ENCODE data around the gene PCBD1.
"Not testable (repeated sequence)": the region's sequence is repeated elsewhere in the genome, so short reads cannot be mapped to it uniquely, and the experiment has no call there.

The PCBD1 gene

GRCh38 chr10:70887804-70888800 is at the start of gene PCBD1:
Gene PCBD1, minus strand, starts transcription at chr10:70888565. Its CDS starts 32 bp downstream, at chr10:70888533.
- DNase-seq (ENCODE audit: low read depth in 2 of 2) = peak; percentile 55 to 57

DNA sequence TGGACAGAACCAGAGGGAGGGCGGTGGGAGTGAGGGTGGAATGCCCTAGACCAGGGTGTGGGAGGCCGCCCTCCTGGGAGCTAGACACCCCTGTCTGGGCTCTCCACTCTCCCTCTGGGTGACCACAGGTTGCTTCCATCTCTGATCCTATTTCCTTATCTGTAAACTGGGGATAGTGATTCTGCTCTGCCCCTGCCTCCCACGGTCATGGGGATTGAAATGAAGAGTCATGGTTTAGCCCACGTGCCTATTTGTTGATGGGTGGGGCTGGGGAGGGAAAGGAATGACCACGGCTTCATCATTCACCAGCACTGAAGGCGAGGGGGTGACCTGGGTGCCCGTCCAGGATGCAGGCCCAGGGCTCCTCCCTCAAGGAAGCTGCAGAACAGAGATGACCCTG is 49.3 kb upstream of the PCBD1 start:
- DNase-seq (ENCODE audit: low read depth in 2 of 2) = no peak

DNA sequence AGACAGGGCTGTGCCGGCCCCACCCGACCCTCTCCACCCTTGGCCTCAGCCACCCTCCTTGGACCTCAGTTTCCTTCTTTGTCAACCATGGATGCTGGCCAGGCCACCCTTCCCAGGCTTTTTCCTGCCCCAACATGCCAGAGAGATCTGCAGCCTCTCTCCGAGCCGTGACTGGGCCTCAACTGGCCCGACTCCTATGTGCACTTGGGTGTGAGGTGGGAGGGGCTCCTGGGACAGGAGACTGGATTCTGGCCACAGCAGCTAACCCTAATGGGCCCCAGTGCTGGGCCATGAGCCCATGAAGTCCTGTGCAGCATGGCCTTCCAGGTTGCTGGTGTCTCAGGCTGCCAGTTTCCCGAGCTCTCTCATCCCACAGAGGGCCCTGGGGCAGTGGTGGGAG is 47.7 kb upstream of the PCBD1 start:
- DNase-seq (ENCODE audit: low read depth in 2 of 2) = no peak

- no peak for DNase-seq (ENCODE audit: low read depth in 2 of 2)
These were observed 47.3 kb upstream of the PCBD1 start for GRCh38 chr10:70935631-70936030.

DNA sequence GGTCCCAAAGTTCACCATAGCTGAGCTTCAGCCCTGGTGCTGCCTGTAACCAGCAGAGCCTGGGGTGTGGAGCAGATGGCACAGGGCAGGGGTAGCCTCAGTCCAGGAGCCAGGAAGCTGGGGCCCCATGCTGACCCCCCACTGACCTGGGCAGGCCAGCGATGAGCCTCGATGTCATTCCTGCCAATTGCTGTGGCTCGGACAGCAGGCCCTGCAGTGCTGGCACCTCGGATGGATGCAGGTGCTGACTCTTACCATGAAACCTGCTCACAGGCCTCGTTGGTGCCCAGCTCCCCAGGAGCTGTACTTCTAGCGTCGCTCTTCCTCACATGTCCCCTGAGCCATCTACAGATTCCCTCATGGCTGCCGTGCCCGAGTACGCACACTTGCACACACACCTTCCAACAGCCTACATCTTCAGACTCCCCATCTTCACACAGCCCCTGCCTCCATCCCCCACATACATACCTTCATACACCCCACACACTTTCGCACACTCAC is 46.8 kb upstream of the PCBD1 start:
- DNase-seq (ENCODE audit: low read depth in 2 of 2) = no peak

DNA sequence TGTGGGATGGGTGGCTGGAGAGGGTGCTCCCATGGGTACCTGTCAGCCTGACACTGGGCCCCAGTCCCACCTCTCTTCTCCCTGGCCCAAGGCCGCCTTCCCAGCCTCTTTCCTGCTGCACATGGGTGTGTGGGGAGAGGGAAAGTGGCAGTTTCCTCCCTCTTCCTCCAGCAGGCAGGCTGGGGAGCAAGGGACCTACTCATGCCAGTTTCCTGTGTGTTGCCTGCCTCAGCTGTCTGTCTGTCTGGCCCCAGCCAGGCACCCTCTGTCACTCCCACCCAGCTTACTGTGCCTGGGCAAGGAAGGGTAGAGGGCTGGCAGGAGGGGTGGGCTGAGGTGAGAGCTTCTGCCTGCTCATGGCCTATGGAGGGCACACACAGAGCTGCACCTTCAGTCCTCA is 46.3 kb upstream of the PCBD1 start:
- no peak for DNase-seq (ENCODE audit: low read depth in 2 of 2)

GRCh38 chr10:70932392-70933196 is 44.2 kb upstream of the PCBD1 start:
- DNase-seq (ENCODE audit: low read depth in 2 of 2) = no peak

DNA sequence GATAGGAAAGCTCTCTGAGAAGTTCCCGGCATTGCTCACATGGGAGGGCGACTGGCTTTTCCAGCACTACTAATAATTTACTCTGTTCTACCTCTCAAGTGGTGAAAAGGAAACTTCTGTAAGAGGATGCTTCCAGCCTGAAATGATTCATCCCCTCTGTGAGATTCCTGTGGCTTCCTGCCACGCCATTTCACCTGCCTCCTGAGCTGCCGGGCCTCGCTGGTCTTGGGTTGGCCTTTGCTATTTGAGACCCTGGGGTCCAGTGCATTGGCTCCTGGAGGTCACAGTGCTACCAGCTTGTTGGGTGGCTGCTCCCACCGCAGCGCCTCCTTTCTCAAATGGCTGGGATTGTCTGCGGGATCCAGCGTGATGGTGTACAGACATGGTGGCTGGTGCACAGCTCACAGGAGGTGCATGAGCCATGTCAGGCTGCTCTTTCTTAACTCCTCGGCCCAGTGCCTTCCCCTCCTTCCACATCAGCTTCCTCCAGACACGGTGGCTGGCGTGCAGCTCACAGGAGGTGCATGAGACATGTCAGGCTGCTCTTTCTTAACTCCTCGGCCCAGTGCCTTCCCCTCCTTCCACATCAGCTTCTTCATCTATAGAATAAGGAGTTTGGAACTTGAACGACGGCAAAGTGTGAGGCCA is 42.9 kb upstream of the PCBD1 start:
- DNase-seq (ENCODE audit: low read depth in 2 of 2) = no peak

GRCh38 chr10:70930263-70931000 is 42.1 kb upstream of the PCBD1 start:
- DNase-seq (ENCODE audit: low read depth in 2 of 2) = no peak

DNA sequence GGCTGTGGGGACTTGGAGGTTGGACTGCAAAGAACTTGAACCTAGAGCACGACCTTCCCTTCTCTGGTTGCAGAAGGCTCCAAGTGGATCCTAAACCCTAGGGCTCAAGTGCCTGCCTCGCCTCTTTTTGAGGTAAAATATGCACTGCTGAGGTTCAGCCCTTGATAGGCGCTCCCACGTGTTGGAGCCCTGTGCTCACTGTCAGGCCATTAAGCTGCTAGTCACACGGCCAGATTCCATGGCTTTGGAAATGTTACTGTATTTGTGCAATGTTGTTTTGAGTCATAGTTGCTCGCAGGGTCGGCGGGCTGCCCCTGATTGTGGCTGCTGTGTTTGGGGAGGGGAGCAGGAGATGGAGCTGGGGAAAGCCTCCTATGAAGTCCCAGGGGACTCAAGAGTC is 39.8 kb upstream of the PCBD1 start:
- DNase-seq (ENCODE audit: low read depth in 2 of 2) = no peak

DNA sequence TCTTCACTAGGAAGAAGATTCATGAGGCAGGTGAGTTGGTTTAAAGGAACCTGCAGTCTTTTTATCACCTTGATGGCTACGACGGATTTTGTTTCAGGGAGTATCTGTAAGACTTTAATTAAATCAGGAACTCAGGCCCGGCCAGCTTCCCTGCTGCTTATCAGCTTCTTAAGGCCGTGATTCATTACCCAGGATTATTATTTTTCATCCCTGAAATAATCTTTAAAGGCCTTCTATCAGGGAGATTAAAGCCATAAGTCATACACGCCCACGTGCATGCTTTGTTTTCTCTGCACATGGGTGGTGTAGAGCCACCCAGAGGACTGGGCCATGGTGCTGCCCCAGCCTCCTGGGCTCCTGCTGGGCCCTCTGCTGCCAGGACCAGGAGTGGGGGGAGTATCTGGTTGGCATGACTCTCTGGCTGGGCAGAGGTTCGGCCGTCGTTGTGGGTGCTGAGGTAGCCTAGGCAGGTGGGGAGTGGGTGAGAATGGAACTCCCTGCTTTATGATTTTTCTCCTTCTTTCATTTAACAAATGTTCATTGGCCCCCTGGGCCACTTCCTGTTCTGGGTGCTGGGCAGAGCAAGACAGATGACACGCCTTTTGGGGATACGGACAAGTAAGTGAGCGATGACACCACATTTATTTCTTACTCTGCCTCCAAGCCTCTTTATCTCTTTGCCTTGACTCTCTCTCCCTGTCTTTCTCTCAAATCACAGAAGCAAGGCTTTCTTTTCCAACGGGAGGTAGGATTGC is 39.0 kb upstream of the PCBD1 start:
- DNase-seq (ENCODE audit: low read depth in 2 of 2) = no peak

DNA sequence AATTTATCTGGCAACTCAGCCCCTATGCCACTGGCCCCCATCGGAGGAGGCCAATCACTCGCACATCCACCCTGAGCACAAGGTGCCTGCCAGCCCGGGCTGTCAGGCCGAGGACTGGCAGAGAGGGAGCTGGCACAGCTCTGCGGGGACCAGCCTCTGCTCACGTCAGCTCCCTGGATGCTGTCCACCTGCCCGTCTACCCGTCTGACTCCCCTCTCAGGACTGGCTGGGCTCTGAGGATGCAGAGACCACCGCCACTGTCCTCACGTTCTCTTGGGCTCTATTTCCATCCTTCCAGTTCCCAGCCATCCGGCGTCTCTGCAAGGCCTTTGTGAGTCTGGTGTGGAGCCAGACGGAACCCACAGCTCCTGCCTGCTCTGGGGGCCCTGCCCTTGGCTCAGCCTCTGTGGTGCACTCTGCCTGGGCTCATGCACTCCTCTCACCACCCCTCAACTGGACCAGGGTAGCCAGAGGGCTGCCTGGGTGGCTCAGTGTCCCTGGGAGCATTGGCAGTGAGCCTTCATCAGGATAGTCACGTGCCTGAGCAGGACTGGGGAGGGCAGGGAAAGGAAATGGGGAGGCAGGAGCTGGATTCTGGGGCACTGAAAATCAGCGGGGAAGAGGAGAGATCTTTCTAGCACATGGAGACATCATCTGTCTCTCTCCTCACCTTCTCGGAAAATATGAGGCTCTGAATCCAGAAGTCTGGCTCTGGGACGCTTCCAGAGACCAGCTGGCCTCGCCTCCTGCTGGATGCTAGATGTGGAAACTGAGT is 38.0 kb upstream of the PCBD1 start:
- DNase-seq (ENCODE audit: low read depth in 2 of 2) = no peak

- peak; percentile 40 to 41 for DNase-seq (ENCODE audit: low read depth in 2 of 2)
These were observed 37.2 kb upstream of the PCBD1 start for GRCh38 chr10:70925377-70926225.

DNA sequence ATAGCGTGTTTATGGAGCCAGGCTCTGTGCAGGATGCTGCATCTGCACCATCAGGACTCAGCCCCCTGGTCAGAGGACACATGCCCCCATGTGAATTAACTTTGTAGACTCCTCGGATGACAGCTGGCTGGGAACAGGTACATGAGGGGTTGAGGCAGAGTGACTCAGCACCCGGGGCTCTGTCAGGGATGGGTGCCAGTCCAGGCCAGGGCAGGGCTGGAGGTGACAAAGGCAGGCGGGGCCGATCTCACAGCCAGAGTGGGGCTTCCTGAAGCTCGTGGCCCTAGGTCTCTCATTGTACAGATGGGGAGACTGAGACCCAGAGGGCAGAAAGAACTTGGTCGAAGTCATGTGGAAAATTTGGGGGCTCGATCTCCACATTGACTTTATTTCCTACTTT is 35.3 kb upstream of the PCBD1 start:
- no peak for DNase-seq (ENCODE audit: low read depth in 2 of 2)

DNA sequence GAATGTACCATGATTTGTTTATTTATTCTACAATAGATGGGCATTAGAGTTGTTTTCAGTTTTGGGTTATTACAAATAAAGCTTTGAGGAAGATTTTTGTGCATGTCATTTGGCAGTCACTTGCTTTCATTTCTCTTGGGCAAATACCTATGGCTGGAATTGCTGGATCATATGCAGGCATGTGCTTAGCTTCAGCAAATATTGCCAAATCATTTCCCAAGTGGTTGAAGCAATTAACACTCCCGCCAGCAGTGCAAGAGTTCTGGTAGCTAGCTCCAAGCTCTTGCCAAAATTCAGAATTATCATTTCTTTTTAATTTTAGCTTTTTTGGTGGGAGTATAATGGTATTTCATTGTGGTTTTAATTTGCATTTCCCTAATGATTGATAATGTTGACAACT is 32.9 kb upstream of the PCBD1 start:
- no peak for DNase-seq (ENCODE audit: low read depth in 2 of 2)

GRCh38 chr10:70920519-70920918 is 32.2 kb upstream of the PCBD1 start:
- no peak for DNase-seq (ENCODE audit: low read depth in 2 of 2)

- not testable (repeated sequence) for DNase-seq (ENCODE audit: low read depth in 2 of 2)
These were observed 31.5 kb upstream of the PCBD1 start for GRCh38 chr10:70919906-70920305.

DNA sequence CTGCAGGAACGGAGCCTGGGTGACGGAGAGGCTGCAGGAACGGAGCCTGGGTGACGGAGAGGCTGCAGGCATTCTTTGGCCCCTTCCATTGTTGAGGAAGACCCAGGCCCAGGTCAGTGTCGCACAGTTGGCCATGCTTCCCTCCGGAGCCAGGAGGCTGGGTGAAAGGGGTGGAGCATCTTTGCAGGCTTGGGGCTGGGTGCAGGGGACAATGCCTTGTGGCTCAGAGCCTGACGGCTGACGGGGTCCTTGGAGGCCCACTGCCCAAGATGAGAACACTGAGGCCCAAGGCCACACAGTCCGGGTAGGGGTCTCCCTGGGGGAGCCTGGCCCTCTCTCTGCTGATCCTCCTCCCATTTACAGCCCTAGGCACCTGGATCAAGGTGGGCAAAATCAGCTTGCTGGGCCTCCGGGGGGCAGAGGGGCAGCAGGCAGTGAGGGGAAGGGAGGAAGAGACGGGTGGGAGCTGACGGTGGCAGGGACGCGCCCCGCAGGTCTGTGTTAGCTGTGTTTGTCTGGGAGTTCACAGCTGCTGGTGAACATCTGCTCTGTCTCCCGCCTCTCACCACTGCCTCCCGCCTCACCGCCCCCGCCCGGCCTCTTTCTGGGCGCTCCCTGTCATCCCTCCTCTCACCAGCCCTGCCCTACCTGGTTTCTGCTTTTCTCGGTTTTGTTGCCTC is 30.6 kb upstream of the PCBD1 start:
- DNase-seq (ENCODE audit: low read depth in 2 of 2) = no peak
